ENCODE results near the gene CLCN6.

Gene CLCN6

DNA sequence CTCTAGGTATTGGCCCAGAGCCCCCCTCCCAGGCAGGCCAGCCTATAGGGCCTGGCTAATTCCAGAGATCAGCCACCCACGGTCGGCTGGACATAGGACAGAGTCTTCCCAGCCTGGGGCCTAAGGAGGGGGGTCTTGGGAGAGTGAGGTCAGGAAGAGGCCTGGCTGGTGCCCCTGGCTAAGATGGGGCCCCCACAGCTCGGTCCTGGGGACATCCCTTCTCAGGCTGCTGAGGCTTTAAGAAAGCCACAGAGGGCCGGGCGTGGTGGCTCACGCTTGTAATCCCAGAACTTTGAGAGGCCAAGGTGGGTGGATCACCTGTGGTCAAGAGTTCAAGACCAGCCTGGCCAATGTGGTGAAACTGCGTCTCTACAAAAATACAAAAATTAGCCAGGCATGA lies 41.5 kb upstream of the CLCN6 start:
- no peak for TF ChIP-seq CTCF (IDR thresholded peaks at IDR 0.05; ENCODE audit: insufficient read depth, missing control alignments)
- DNase-seq (ENCODE audit: insufficient read length, low spot score) (no peak), FAIRE-seq (no peak)

- FAIRE-seq (no peak), DNase-seq (ENCODE audit: insufficient read length, low spot score) (no peak)
- no peak for TF ChIP-seq CTCF (IDR thresholded peaks at IDR 0.05; ENCODE audit: insufficient read depth, missing control alignments)
Observed at GRCh38 chr1:11765661-11766428, 40.1 kb upstream of the CLCN6 start.

GRCh38 chr1:11766429-11766776 lies 39.6 kb upstream of the CLCN6 start:
- FAIRE-seq (no peak), DNase-seq (ENCODE audit: insufficient read length, low spot score) (no peak)
- TF ChIP-seq CTCF (IDR thresholded peaks at IDR 0.05; ENCODE audit: insufficient read depth, missing control alignments): no peak

GRCh38 chr1:11767922-11768704 lies 37.9 kb upstream of the CLCN6 start:
- FAIRE-seq (no peak), DNase-seq (ENCODE audit: insufficient read length, low spot score) (no peak)
- no peak for TF ChIP-seq CTCF (IDR thresholded peaks at IDR 0.05; ENCODE audit: insufficient read depth, missing control alignments)

DNA sequence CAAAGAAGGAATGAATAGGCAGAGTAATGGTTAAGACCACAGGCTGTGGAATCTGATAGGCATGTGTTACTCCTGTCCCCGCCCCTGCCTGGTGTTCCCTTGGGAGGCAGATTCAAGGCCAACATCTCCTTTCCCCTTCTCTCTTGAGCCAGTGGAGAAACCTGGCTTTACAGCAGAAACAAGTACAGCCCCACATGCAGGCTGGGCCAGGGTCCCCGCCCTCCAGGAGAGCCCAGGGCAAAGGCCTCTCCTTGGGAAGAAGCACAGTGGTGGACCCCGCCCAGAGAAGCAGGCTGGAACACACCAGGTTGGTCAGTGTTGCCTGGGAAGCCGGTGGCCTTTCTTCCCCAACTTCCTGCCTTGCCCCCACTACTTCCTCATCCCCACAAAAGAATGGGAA lies 37.2 kb upstream of the CLCN6 start:
- no peak for TF ChIP-seq CTCF (IDR thresholded peaks at IDR 0.05; ENCODE audit: insufficient read depth, missing control alignments)
- no peak for FAIRE-seq
- no peak for DNase-seq (ENCODE audit: insufficient read length, low spot score)

- DNase-seq (ENCODE audit: insufficient read length, low spot score) (no peak), FAIRE-seq (no peak)
- TF ChIP-seq CTCF (IDR thresholded peaks at IDR 0.05; ENCODE audit: insufficient read depth, missing control alignments): no peak
Observed at GRCh38 chr1:11769274-11769673, 36.7 kb upstream of the CLCN6 start.

GRCh38 chr1:11770011-11770410 lies 36.0 kb upstream of the CLCN6 start:
- FAIRE-seq: no peak
- TF ChIP-seq CTCF (IDR thresholded peaks at IDR 0.05; ENCODE audit: insufficient read depth, missing control alignments): no peak
- DNase-seq (ENCODE audit: insufficient read length, low spot score): no peak
